Stimulated activated naive CD4-positive, alpha-beta T cell treated with Interleukin-2 at 50 U/mL for 16 hours (primary cell): ENCODE results near the gene OTOF.

Source experiments
- DNase-seq: peaks from one replicate; lab custom pipeline; 2025; lab: John Stamatoyannopoulos, UW

OTOF gene

DNA sequence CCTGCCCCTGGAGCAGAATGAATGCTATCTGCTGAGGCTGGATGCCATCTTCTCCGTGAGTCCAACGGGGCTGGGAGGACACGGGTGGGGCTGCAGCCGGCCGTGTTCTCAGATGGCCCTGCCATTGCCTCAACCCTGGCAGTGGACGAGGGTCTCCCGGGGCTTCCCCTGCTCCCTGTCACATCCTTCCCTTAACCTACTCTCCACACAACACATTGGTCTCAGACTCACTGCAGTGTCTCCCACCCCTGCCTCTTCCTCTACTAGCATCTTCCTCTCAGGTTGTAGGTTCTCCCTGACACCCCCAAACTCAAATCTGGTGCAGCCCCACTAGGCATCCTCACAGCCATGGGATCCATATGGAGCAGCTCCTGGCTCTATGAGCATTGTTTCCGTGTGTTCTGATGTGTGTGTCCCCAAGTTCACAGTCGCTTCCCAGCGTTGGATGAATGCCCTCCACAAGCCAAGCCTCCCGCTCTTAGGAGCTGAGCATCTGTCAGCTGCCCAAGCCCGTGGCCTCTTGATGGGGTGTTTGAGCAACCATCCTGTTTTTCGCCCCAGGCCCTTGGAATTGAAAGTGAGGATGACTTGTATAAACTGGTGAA lies 27.8 kb downstream of the OTOF start:
- no peak for DNase-seq

DNA sequence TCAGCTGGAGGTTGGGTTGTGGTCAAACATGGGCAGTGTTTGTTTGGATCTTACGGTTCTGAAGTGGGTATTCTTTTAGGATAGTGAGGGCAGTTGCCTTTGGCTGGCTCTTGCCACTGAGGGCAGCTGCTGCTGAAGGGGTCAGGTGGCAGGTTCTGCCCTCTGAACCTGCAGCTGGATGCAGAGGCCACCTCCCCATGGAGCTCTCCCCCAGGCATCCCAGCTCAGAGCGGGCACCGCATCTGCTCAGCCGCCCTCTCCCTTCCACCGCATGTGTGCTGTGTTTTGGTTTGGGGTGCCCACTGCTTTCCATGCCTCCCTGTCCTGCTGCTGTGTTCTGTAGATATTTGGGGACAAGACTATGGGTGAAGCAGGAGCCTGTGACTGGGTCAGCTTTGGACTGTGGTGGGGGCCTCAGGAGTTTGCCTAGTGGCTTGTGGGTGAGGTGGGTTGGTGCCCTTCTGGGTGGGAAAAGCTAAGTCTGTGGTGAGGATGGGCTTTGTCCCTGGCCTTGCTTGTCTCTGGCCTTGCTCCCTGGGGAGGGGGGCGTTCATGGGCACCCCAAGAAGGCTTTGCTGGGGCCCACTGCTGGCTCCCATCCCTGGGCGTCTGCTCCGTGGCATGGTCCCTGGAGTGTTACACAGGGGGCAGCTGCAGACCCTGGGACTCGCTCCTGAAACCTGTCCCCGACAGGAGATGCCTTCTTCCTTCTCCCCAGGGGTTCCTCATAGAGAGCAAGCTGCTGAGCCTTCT lies 28.5 kb downstream of the OTOF start:
- DNase-seq, result no peak

DNA sequence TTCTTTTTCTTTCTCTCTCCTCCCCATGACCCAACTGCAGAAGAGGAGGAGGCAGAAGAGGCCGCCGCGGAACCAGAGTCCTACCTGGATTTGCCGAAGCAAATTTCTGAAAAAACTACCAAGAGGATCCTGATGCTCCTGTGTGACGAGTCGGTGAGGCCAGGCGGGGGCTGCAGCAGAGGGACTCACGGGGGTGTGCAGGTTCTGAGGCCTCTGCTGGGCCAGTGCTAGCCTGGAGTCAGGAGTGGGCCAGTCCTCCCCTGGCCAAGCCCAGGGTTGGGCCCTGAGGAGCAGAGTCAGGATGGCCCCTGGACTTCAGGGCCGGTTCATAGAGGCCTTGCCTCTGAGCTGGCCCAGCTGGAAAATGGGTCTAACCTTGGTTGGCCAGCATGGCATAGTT lies 29.3 kb downstream of the OTOF start:
- no peak for DNase-seq

DNA sequence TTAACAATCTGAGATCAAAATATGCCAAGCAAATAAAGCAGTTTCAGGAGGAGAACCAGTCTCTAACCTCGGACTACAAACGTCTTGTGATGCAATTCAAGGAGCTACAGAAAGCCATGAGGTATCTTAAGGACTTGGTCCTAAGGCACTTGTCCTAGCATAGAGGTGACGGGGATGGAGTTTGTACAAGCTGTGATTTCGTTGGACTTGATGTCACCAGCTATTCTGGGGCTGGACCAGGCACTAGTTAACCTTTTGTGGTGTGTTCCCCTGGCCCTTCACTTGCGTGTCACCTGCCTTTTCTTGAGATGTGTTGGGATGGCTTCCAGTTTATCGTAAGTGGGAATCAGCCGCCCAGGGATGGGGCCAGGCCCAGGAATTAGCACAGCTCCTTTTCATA lies 33.7 kb downstream of the OTOF start:
- no peak for DNase-seq

DNA sequence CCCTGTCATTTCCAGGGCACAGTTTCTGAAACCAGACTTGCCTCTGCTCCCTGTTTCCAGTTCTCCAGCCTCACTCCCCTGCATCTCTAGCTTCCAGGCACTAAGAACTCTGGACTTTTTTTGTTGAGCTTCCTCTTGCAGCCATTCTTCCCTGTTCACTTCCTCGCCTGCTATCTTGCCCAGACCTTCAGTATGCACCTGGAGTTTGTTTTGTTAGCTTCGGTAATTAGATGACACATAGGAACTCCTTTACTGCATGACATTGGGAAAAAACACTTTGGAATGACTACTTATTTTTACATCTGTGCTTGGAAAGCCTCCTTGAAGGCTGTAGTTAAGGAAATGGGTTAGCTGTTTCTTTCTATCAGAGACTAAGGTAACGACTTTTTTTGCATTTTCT lies 35.2 kb downstream of the OTOF start:
- DNase-seq, result no peak

- DNase-seq, result no peak
Observed at GRCh38 chr2:26442301-26442700, 35.6 kb downstream of the OTOF start.

DNA sequence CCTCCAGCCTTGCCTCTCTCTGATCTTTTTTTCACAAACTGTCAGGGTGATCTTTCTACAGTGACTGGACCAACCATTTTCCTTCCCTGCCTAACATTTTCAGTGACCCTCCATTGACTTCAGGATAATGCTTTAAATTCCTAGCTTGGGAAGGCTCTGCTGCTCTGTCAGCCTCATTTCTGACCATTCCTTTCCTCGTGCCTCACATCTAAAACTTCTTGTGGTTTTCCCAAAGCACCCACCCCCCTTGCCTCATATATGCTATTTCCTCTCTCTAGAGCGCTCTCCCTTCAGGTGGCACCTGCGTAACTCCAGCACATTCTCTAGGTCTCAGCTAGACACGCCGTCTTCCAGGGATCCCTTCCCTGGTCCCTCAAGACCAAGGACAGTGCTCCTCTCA lies 39.0 kb downstream of the OTOF start:
- DNase-seq, result no peak

DNA sequence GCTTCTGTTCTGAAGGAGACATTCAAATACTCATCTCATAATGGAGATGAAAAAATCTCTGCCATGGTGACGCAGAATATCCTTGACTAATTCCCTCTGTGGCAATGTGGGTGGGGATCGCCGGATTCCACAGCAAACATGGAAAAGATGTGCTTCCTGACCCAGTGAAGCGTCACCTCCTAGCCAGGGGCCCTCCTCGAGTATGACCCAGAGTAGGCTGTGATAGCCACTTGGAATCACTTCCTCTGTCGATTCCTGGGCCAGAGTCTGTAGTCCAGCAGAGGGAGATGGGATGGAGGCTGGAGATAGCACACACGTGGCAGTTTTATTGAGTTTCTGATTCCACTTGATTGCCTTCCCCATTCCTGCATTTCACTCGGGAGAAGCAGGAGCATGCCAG lies 39.4 kb downstream of the OTOF start:
- DNase-seq, result no peak

- no peak for DNase-seq
Observed at GRCh38 chr2:26435106-26435505, 42.8 kb downstream of the OTOF start.

GRCh38 chr2:26432859-26433258 lies 45.1 kb downstream of the OTOF start:
- DNase-seq, result no peak

GRCh38 chr2:26432363-26432762 lies 45.6 kb downstream of the OTOF start:
- no peak for DNase-seq

- no peak for DNase-seq
Observed at GRCh38 chr2:26430826-26431225, 47.1 kb downstream of the OTOF start.

- no peak for DNase-seq
Observed at GRCh38 chr2:26429779-26430578, 47.9 kb downstream of the OTOF start.

GRCh38 chr2:26428846-26429245 lies 49.1 kb downstream of the OTOF start:
- DNase-seq, result no peak

- no peak for DNase-seq
Observed at GRCh38 chr2:26424221-26424620, 53.7 kb downstream of the OTOF start.

- DNase-seq, result no peak
Observed at GRCh38 chr2:26423750-26424149, 54.2 kb downstream of the OTOF start.

DNA sequence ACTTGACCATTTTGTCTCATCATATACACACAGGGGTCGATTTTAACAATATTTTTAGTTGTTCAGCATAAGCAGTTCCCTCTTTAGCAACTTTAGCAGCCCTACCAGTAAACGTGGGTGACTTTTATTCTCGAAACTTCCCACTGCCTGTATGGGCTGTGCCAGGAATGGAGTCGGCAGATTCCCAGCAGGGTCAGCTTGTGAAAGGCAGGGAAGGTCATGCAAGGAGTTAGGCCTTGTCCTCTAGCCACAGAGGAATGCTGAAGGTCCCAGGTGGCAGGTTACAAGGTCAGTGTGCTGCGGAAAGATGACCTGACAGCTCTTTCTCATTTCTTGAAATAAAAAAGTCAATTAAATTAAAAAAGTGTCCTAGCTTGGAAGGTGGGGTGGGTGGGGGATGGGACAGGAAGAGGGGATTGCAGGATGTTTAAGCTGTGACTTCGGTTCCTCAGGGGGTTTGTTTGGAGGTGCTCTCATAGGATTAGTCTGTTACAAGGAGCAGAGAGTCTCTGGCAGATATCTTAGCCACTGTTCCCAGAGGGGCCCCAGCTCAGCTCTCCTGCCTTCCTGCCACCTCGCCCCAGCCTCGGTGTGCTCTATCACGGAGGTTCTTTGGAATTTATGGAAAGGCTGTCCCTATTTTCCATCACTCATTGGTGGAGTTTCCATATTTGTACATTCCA lies 54.8 kb downstream of the OTOF start:
- DNase-seq, result no peak

DNA sequence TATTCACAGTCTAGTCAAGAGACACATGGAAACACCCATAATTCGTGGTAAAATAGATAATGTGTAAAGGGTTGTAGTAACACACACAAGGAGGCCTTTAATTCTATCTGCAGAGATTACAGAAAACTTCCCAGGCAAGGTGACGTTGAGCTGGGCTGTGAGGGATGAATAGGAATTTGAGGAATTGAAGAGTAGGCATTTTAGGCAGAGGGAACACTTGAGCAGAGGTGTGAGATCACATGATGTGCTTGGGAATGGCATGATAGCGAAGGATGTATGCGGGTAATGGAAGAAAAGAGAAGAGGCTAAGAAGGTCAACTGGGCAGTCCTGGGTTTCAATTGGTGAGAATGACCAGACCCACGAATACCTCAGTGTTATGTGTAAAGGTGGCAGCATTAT lies 56.0 kb downstream of the OTOF start:
- DNase-seq, result no peak

- DNase-seq, result no peak
Observed at GRCh38 chr2:26414311-26414710, 63.6 kb downstream of the OTOF start.

DNA sequence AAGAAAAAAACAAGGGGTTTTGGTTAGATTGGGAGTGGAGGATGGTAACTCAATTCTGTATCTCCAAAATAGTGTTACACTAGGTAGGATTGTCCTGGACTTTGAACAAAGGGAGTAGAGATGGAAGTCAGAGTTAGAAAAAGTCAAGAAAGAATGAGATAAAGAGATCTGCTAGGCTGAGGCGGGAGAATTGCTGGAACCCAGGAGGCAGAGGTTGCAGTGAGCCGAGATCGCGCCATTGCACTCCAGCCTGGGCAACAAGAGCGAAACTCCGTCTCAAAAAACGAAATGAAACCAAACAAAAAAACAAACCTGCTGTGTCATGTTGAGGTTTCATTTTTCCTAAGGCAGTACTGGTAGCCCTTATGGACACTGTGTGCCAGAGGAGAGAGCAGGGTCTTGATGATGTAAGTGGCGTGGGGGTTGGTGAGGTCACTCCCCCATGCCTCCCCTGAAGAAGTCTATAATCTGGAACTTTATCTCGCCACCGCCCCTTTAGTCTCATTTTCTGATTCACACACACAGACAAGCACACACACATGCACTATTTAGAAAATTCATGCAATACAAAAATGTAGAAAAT lies 65.7 kb downstream of the OTOF start:
- no peak for DNase-seq

- DNase-seq, result no peak
Observed at GRCh38 chr2:26411419-26411818, 66.5 kb downstream of the OTOF start.

DNA sequence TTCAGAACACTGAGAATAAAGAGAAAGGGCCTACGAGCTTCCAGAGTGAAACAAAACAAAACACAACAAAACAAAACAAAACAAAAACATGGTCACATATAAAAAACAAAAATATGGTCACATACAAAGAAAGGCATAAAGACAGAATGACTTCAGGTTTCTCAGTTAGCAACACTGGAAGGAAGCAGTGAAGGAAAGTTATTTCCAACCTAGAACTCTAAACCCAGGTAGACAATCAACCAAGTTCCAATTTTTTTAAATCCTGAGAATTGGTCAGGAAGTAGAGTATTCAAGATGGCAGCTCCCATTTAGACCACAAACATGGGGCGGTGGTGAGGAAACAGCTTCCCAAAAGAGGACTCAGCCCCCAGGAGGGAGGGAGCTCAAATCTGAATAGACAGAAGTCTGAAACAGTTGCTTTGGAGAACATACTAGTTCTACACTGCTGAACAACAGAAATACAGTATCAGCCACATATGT lies 67.1 kb downstream of the OTOF start:
- no peak for DNase-seq
